Measurements from ENCODE around the gene ADAMTS3.
"Not testable (repeated sequence)": the region's sequence is repeated elsewhere in the genome, so short reads cannot be mapped to it uniquely, and the experiment has no call there.

The ADAMTS3 gene

GRCh38 chr4:72430988-72431387 lies 138.0 kb downstream of the ADAMTS3 start:
- no peak overlapping the region for H2AFZ ChIP-seq (ENCODE audit: low read depth)
- no peaks in the 10 kb centered on the region for H4K20me1 ChIP-seq (ENCODE audit: insufficient read depth)
- H3K9ac ChIP-seq: no peak overlapping the region
- no peak overlapping the region for H3K4me3 ChIP-seq (IDR thresholded peaks at IDR 0.05; ENCODE audit: insufficient read depth, low read depth, low read length)
- no peaks in the 10 kb centered on the region for H3K27me3 ChIP-seq (ENCODE audit: insufficient read depth, low read depth)
- no peak overlapping the region for H3K4me2 ChIP-seq
- H3K79me2 ChIP-seq (ENCODE audit: insufficient read depth, low read depth): no peaks in the 10 kb centered on the region
- no peak overlapping the region for H3K27ac ChIP-seq
- H3K36me3 ChIP-seq (ENCODE audit: insufficient read depth): no peaks in the 10 kb centered on the region
- no peak for TF ChIP-seq CTCF (conservative IDR thresholded peaks at IDR 0.05; ENCODE audit: low read depth, low read length)
- no peaks in the 10 kb centered on the region for H3K4me1 ChIP-seq (ENCODE audit: low read depth, poor library complexity, severe bottlenecking)

GRCh38 chr4:72430050-72430449 lies 139.0 kb downstream of the ADAMTS3 start:
- H3K9ac ChIP-seq: no peak overlapping the region
- H3K4me3 ChIP-seq (IDR thresholded peaks at IDR 0.05; ENCODE audit: insufficient read depth, low read depth, low read length): no peak overlapping the region
- H3K27me3 ChIP-seq (ENCODE audit: insufficient read depth, low read depth): no peaks in the 10 kb centered on the region
- no peaks in the 10 kb centered on the region for H3K79me2 ChIP-seq (ENCODE audit: insufficient read depth, low read depth)
- no peak overlapping the region for H3K27ac ChIP-seq
- H3K4me2 ChIP-seq: no peak overlapping the region
- H2AFZ ChIP-seq (ENCODE audit: low read depth): no peak overlapping the region
- no peaks in the 10 kb centered on the region for H3K36me3 ChIP-seq (ENCODE audit: insufficient read depth)
- no peaks in the 10 kb centered on the region for H4K20me1 ChIP-seq (ENCODE audit: insufficient read depth)
- TF ChIP-seq CTCF (conservative IDR thresholded peaks at IDR 0.05; ENCODE audit: low read depth, low read length): no peak
- no peaks in the 10 kb centered on the region for H3K4me1 ChIP-seq (ENCODE audit: low read depth, poor library complexity, severe bottlenecking)

- no peaks in the 10 kb centered on the region for H3K4me1 ChIP-seq (ENCODE audit: low read depth, poor library complexity, severe bottlenecking)
- no peak overlapping the region for H3K27ac ChIP-seq
- H3K4me3 ChIP-seq (IDR thresholded peaks at IDR 0.05; ENCODE audit: insufficient read depth, low read depth, low read length): no peak overlapping the region
- no peaks in the 10 kb centered on the region for H3K27me3 ChIP-seq (ENCODE audit: insufficient read depth, low read depth)
- no peak overlapping the region for H3K4me2 ChIP-seq
- no peaks in the 10 kb centered on the region for H4K20me1 ChIP-seq (ENCODE audit: insufficient read depth)
- H2AFZ ChIP-seq (ENCODE audit: low read depth): no peak overlapping the region
- no peaks in the 10 kb centered on the region for H3K79me2 ChIP-seq (ENCODE audit: insufficient read depth, low read depth)
- no peaks in the 10 kb centered on the region for H3K36me3 ChIP-seq (ENCODE audit: insufficient read depth)
- no peak overlapping the region for H3K9ac ChIP-seq
- no peak for TF ChIP-seq CTCF (conservative IDR thresholded peaks at IDR 0.05; ENCODE audit: low read depth, low read length)
Measured at GRCh38 chr4:72429397-72429889, 139.6 kb downstream of the ADAMTS3 start.

- TF ChIP-seq CTCF (conservative IDR thresholded peaks at IDR 0.05; ENCODE audit: low read depth, low read length): no peak
- H3K79me2 ChIP-seq (ENCODE audit: insufficient read depth, low read depth): no peaks in the 10 kb centered on the region
- H3K36me3 ChIP-seq (ENCODE audit: insufficient read depth): no peaks in the 10 kb centered on the region
- no peak overlapping the region for H3K4me2 ChIP-seq
- H3K9ac ChIP-seq: no peak overlapping the region
- H3K4me3 ChIP-seq (IDR thresholded peaks at IDR 0.05; ENCODE audit: insufficient read depth, low read depth, low read length): no peak overlapping the region
- no peaks in the 10 kb centered on the region for H4K20me1 ChIP-seq (ENCODE audit: insufficient read depth)
- no peaks in the 10 kb centered on the region for H3K4me1 ChIP-seq (ENCODE audit: low read depth, poor library complexity, severe bottlenecking)
- H3K27ac ChIP-seq: no peak overlapping the region
- H2AFZ ChIP-seq (ENCODE audit: low read depth): no peak overlapping the region
- no peaks in the 10 kb centered on the region for H3K27me3 ChIP-seq (ENCODE audit: insufficient read depth, low read depth)
Measured at GRCh38 chr4:72427057-72427456, 142.0 kb downstream of the ADAMTS3 start.

GRCh38 chr4:72425908-72426307 lies 143.1 kb downstream of the ADAMTS3 start:
- not testable (repeated sequence) for H3K27me3 ChIP-seq (ENCODE audit: insufficient read depth, low read depth); H3K9ac ChIP-seq; H3K4me1 ChIP-seq (ENCODE audit: low read depth, poor library complexity, severe bottlenecking); H3K4me2 ChIP-seq; H3K4me3 ChIP-seq (IDR thresholded peaks at IDR 0.05; ENCODE audit: insufficient read depth, low read depth, low read length); H3K27ac ChIP-seq; H3K36me3 ChIP-seq (ENCODE audit: insufficient read depth); H2AFZ ChIP-seq (ENCODE audit: low read depth); H3K79me2 ChIP-seq (ENCODE audit: insufficient read depth, low read depth); H4K20me1 ChIP-seq (ENCODE audit: insufficient read depth)
